ENCODE data around the gene MYO9B. TPM values are rescaled to one million over a fixed set of nuclear protein-coding genes. Genes with fewer than 3 reads are reported as not detected.

The MYO9B gene
- total RNA-seq, 1 experiment from 2014 or later: 103 TPM

DNA sequence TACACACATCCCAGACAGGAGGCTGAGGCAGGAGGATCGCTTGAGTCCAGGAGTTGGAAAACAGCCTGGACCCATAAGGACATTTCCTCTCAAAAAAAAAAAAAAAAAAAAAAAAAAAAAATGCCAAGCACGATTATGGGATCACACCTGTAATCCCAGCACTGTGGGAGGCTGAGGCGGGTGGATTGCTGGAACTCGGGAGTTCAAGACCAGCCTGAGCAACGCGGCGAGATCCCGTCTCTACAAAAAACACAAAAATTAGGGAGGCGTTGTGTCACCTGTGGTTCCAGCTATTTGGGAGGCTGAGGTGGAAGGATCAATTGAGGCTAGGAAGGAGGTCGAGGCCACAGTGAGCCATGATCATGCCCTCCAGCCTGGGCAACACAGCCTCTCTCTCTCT, 149.5 kb downstream of the MYO9B start:
- no peaks in the 10 kb centered on the region for H3K9me3 ChIP-seq (ENCODE audit: insufficient read depth, low read depth)
- peaks cover 8% of the 10 kb centered on the region for H3K4me1 ChIP-seq (replicated peaks; ENCODE audit: insufficient read depth)
- ChIA-PET POLR2A (ENCODE audit: unreplicated experiment) (interaction anchor here (0.6 kb wide), 2 partner anchors 30 to 188 kb away, joined by 5 to 6 read pairs; no protein-coding TSS in a partner anchor), CTCF (no interaction called here)
- H3K4me3 ChIP-seq: peak overlapping the region; percentile 70; the same call in 1 of the 2 replicates
- no peaks in the 10 kb centered on the region for H3K9me2 ChIP-seq (ENCODE audit: insufficient read depth)
- TF ChIP-seq, protein P1, sequence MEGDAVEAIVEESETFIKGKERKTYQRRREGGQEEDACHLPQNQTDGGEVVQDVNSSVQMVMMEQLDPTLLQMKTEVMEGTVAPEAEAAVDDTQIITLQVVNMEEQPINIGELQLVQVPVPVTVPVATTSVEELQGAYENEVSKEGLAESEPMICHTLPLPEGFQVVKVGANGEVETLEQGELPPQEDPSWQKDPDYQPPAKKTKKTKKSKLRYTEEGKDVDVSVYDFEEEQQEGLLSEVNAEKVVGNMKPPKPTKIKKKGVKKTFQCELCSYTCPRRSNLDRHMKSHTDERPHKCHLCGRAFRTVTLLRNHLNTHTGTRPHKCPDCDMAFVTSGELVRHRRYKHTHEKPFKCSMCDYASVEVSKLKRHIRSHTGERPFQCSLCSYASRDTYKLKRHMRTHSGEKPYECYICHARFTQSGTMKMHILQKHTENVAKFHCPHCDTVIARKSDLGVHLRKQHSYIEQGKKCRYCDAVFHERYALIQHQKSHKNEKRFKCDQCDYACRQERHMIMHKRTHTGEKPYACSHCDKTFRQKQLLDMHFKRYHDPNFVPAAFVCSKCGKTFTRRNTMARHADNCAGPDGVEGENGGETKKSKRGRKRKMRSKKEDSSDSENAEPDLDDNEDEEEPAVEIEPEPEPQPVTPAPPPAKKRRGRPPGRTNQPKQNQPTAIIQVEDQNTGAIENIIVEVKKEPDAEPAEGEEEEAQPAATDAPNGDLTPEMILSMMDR (conservative IDR thresholded peaks at IDR 0.05): no peak
- TF ChIP-seq EZH2 (IDR thresholded peaks at IDR 0.05; ENCODE audit: low read depth): no peak
- no peaks in the 10 kb centered on the region for H4K20me1 ChIP-seq (ENCODE audit: insufficient read depth)
- no TSS peak for BruUV-seq (replicated peaks)
- peak overlapping the region; percentile 76 for H3K27ac ChIP-seq
- H3K36me3 ChIP-seq (ENCODE audit: low read depth): no peaks in the 10 kb centered on the region
- H2AFZ ChIP-seq: no peak overlapping the region
- peak in 1 of 2 experiments; percentile 33 for DNase-seq
- peak overlapping the region; percentile 91 for H3K4me2 ChIP-seq
- H3K79me2 ChIP-seq (ENCODE audit: low read depth): peaks cover 5% of the 10 kb centered on the region; the same call in 1 of the 2 replicates
- peaks cover 46% of the 10 kb centered on the region for H3F3A ChIP-seq (ENCODE audit: insufficient read depth, low read depth)
- H3K27me3 ChIP-seq (ENCODE audit: insufficient read depth, low read depth): no peaks in the 10 kb centered on the region
- intact Hi-C loops (cut with micrococcal nuclease; ENCODE audit: unreplicated experiment): loop anchor here (5.0 kb wide), 2 partner anchors 37 to 148 kb away; partner anchors contain the start of genes HAUS8, MYO9B and USHBP1

DNA sequence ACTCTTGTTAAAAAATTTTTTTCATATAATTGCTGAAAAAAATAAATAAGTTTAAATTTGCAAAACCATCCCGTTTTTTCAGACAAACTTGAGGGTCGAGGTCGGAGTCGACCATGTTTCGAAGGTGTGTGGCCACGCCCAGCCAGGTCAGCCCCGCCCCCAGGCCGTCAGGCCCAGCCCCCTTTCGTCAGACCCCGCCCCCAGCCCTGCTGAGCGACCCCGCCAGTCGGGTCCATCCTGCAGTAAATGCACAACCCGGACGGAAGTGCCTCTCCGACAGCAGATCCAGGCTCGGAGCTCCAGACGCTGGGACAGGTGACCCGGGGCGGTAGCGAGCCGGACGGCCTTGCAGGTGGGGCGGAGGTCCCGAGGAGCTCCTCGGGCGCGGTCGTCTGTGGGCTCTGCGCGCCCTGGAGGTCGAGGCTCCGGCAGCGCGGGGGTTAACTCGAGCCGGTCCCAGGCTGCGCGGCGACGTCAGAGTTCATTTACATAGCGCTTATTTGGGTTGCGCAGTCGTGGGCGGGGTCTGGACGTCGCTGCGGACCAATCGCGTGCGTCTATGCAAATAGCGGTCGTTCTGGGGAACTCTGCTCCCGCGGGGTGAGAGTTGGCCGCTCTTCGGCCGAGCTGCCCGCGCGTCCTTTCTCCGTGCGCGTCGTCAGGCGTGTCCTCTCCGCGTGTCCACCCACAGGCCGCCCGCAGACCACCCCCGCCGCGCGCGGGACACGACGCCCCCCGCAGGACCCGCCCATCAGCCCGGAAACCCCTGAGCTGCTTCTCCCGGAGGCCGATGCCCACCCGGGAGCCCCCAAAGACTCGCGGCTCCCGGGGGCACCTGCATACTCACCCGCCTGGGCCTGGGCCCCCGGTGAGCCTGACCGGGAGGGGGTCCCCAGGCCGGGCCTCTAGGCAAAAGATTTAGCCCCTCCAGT, 150.7 kb downstream of the MYO9B start, which contains the start of gene OCEL1:
OCEL1 (plus strand) TSS at position 225 of the 932 bp plus-strand sequence; CDS start at position 247, 22 bp downstream.
- Histone ChIP-seq H3K27ac (peak within 1 kb of the TSS; percentile 76), H4K20me1 (ENCODE audit: insufficient read depth) (peaks cover 6% of the 10 kb centered on the region; the same call in 1 of the 2 replicates), H2AFZ (peak within 1 kb of the TSS; percentile 94), H3K9me3 (ENCODE audit: insufficient read depth, low read depth) (no peaks in the 10 kb centered on the region), H3K9me2 (ENCODE audit: insufficient read depth) (no peaks in the 10 kb centered on the region), H3K36me3 (ENCODE audit: low read depth) (no peaks in the 10 kb centered on the region), H3K27me3 (ENCODE audit: insufficient read depth, low read depth) (no peaks in the 10 kb centered on the region), H3F3A (ENCODE audit: insufficient read depth, low read depth) (peaks cover 53% of the 10 kb centered on the region), H3K4me2 (peak within 1 kb of the TSS; percentile 91), H3K79me2 (ENCODE audit: low read depth) (peaks cover 5% of the 10 kb centered on the region; the same call in 1 of the 2 replicates), H3K4me1 (replicated peaks; ENCODE audit: insufficient read depth) (no peaks in the 10 kb centered on the region; the same call in 1 of the 2 replicates), H3K4me3 (peak within 1 kb of the TSS; percentile 70)
- ChIA-PET CTCF (interaction anchor here (0.6 kb wide), 1 partner anchor 540 kb away, joined by 3 read pairs; no protein-coding TSS in a partner anchor), POLR2A (ENCODE audit: unreplicated experiment) (interaction anchor here (0.5 to 1.3 kb wide), 7 partner anchors 11 to 1053 kb away, joined by 3 to 25 read pairs (median 8); partner anchors contain the start of genes BABAM1 and USE1)
- BruUV-seq (replicated peaks): no TSS peak
- intact Hi-C loops (cut with micrococcal nuclease; ENCODE audit: unreplicated experiment): loop anchor here (5.0 kb wide), 2 partner anchors 36 to 149 kb away; partner anchors contain the start of genes HAUS8, MYO9B and USHBP1
- DNase-seq: peak; percentile 96
- no peak for TF ChIP-seq EZH2 (IDR thresholded peaks at IDR 0.05; ENCODE audit: low read depth)
- TF ChIP-seq, protein P1 (conservative IDR thresholded peaks at IDR 0.05): no peak

DNA sequence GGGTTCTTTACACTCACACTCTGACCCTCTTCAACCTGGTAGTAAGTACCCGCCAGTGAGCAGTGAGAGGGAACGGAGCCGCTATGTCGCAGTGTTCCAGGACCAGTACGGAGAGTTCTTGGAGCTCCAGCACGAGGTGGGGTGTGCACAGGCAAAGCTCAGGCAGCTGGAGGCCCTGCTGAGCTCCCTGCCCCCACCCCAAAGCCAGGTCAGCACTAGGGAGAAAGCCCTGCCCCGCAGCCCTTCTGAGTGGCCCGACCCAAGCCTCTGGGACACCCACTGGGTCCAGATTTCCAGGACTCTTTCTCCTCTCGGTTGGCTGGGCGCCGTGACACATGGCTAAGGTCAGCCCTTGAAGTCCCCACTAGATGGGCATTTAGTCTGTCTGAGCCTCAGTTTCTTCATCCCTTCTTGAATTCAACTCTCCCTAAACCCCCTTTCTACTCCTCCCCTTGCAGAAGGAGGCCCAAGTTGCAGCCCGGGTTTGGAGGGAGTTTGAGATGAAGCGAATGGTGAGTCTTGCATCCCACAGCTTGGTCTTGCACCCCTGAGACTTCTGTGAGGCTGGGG, 152.3 kb downstream of the MYO9B start:
- peak overlapping the region; percentile 91; the same call in 1 of the 2 replicates for H3K4me2 ChIP-seq
- DNase-seq: no peak
- H3K4me3 ChIP-seq: no peak overlapping the region
- H3K27me3 ChIP-seq (ENCODE audit: insufficient read depth, low read depth): no peaks in the 10 kb centered on the region
- peaks cover 61% of the 10 kb centered on the region for H3F3A ChIP-seq (ENCODE audit: insufficient read depth, low read depth)
- no peak overlapping the region for H3K27ac ChIP-seq
- TF ChIP-seq EZH2 (IDR thresholded peaks at IDR 0.05; ENCODE audit: low read depth): no peak
- TF ChIP-seq, protein P1 (conservative IDR thresholded peaks at IDR 0.05): no peak
- CTCF ChIA-PET: interaction anchor here (0.6 kb wide), 1 partner anchor 10 kb away, joined by 4 read pairs; no protein-coding TSS in a partner anchor
- H2AFZ ChIP-seq: no peak overlapping the region
- H3K4me1 ChIP-seq (replicated peaks; ENCODE audit: insufficient read depth): no peaks in the 10 kb centered on the region; the same call in 1 of the 2 replicates
- intact Hi-C loops (cut with micrococcal nuclease; ENCODE audit: unreplicated experiment): loop anchor here (5.0 kb wide), 2 partner anchors 34 to 151 kb away; partner anchors contain the start of genes HAUS8, MYO9B and USHBP1
- no peaks in the 10 kb centered on the region for H3K9me2 ChIP-seq (ENCODE audit: insufficient read depth)
- H3K9me3 ChIP-seq (ENCODE audit: insufficient read depth, low read depth): no peaks in the 10 kb centered on the region
- peaks cover 5% of the 10 kb centered on the region; the same call in 1 of the 2 replicates for H3K79me2 ChIP-seq (ENCODE audit: low read depth)
- H4K20me1 ChIP-seq (ENCODE audit: insufficient read depth): peaks cover 21% of the 10 kb centered on the region; the same call in 1 of the 2 replicates
- H3K36me3 ChIP-seq (ENCODE audit: low read depth): peaks cover 9% of the 10 kb centered on the region; the same call in 1 of the 2 replicates
- POLR2A ChIA-PET (ENCODE audit: unreplicated experiment): interaction anchor here (0.6 kb wide), 1 partner anchor 16 kb away, joined by 6 read pairs; no protein-coding TSS in a partner anchor
- no TSS peak for BruUV-seq (replicated peaks)

Data from PC-9 (cell line).